Neutrophil (primary cell): Measurements from ENCODE around the gene MYO1D.

Experiments
- H3K27ac ChIP-seq: fragments of 200-600 bp; sonication (generic); 2 replicates; pipeline ENCODE4 v1.5.1; 2016; ENCODE audit warnings: mild to moderate bottlenecking, moderate library complexity
- H3K27me3 ChIP-seq: fragments of 200-600 bp; sonication (generic); 2 replicates; pipeline ENCODE4 v1.6.0; 2016; ENCODE audit warnings: mild to moderate bottlenecking
- H3K36me3 ChIP-seq: fragments of 200-600 bp; sonication (generic); 2 replicates; pipeline ENCODE4 v1.5.1; 2017
- H3K4me1 ChIP-seq, 2 experiments: fragments of 200-600 bp in 1 of 2; sonication (generic) in 1 of 2; 1 replicate in 1 of 2; 2 replicates in 1 of 2; pipeline versions ENCODE4 v1.5.1 to v1.6.1; 2013 to 2016; ENCODE audit warnings: low read depth in 1 of 2, low read length in 1 of 2, mild to moderate bottlenecking in 1 of 2, moderate library complexity in 1 of 2; ENCODE audit not compliant: control insufficient read depth in 1 of 2, insufficient read depth in 1 of 2
- H3K4me3 ChIP-seq, 2 experiments: fragments of 200-600 bp in 1 of 2; sonication (generic) in 1 of 2; 1 replicate in 1 of 2; 2 replicates in 1 of 2; pipeline ENCODE4 v1.5.1; 2013 to 2016; ENCODE audit warnings: low read depth in 1 of 2, low read length in 1 of 2, mild to moderate bottlenecking in 1 of 2, moderate library complexity in 1 of 2
- H3K9me3 ChIP-seq: fragments of 200-600 bp; sonication (generic); 2 replicates; pipeline ENCODE4 v1.5.1; 2016
- CTCF ChIP-seq: fragments of 200-600 bp; sonication (generic); IDR thresholded peaks from 2 replicates; pipeline ENCODE4 v1.5.1; 2016; ENCODE audit warnings: antibody characterized with exemption

Gene MYO1D

GRCh38 chr17:32503251-32504165 lies 373.4 kb downstream of the MYO1D start:
- Histone ChIP-seq H3K27ac (peak overlapping the region; percentile 90), H3K4me3 (peak overlapping the region; percentile 22 to 51)

GRCh38 chr17:32502710-32503109 lies 374.2 kb downstream of the MYO1D start:
- H3K27ac ChIP-seq: peak overlapping the region; percentile 90
- no peak for TF ChIP-seq CTCF
- no peaks in the 10 kb centered on the region for H3K9me3 ChIP-seq
- H3K4me3 ChIP-seq: peak overlapping the region in 1 of 2 experiments; percentile 51
- no peaks in the 10 kb centered on the region for H3K36me3 ChIP-seq
- no peaks in the 10 kb centered on the region for H3K27me3 ChIP-seq
- H3K4me1 ChIP-seq: peaks cover 51 to 57% of the 10 kb centered on the region in 2 experiments

More at GRCh38 chr17:32503251-32504165, 373.4 kb downstream of the MYO1D start:
- H3K36me3 ChIP-seq: no peaks in the 10 kb centered on the region
- H3K4me1 ChIP-seq: peaks cover 51 to 57% of the 10 kb centered on the region in 2 experiments
- H3K27me3 ChIP-seq: no peaks in the 10 kb centered on the region
- TF ChIP-seq CTCF: no peak
- no peaks in the 10 kb centered on the region for H3K9me3 ChIP-seq

GRCh38 chr17:32502013-32502412 lies 374.9 kb downstream of the MYO1D start:
- Histone ChIP-seq H3K36me3 (no peaks in the 10 kb centered on the region), H3K27me3 (no peaks in the 10 kb centered on the region), H3K4me3 (no peak overlapping the region), H3K9me3 (no peaks in the 10 kb centered on the region), H3K4me1 (peaks cover 51 to 57% of the 10 kb centered on the region in 2 experiments), H3K27ac (peak overlapping the region; percentile 90)
- no peak for TF ChIP-seq CTCF

- no peaks in the 10 kb centered on the region for H3K27me3 ChIP-seq
- TF ChIP-seq CTCF: no peak
- H3K4me1 ChIP-seq: peaks cover 50 to 61% of the 10 kb centered on the region in 2 experiments
- H3K9me3 ChIP-seq: no peaks in the 10 kb centered on the region
- H3K4me3 ChIP-seq: no peak overlapping the region
- H3K36me3 ChIP-seq: no peaks in the 10 kb centered on the region
- H3K27ac ChIP-seq: no peak overlapping the region
Observed at GRCh38 chr17:32498391-32498790, 378.5 kb downstream of the MYO1D start.

GRCh38 chr17:32497431-32498205 lies 379.3 kb downstream of the MYO1D start:
- no peak for TF ChIP-seq CTCF
- Histone ChIP-seq H3K4me1 (peaks cover 50 to 61% of the 10 kb centered on the region in 2 experiments), H3K36me3 (no peaks in the 10 kb centered on the region), H3K27me3 (no peaks in the 10 kb centered on the region), H3K4me3 (no peak overlapping the region), H3K9me3 (no peaks in the 10 kb centered on the region), H3K27ac (no peak overlapping the region)
